Gastroesophageal sphincter (tissue), 3 donors: ENCODE data around the gene BEND7.

Experiments used
- POLR2A ChIP-seq, 2 donors: fragments of 450-650 bp; IDR thresholded peaks; one replicate each; pipeline ENCODE4 v1.6.1; 2017; ENCODE audit warnings: antibody characterized with exemption in 2 of 2, mild to moderate bottlenecking in 2 of 2, moderate library complexity in 1 of 2
- POLR2AphosphoS5 ChIP-seq: sonication (generic); formaldehyde crosslinking; IDR thresholded peaks from one replicate; pipeline ENCODE4 v1.6.1; 2017; ENCODE audit warnings: antibody characterized with exemption
- TF ChIP-seq, protein P1 (sequence below), 4 experiments: fragments of 200-600 bp in 2 of 4; fragments of 450-650 bp in 2 of 4; sonication (generic) in 1 of 4; IDR thresholded peaks; one replicate each; pipeline ENCODE4 v1.5.1; 2017 to 2019; ENCODE audit warnings: antibody characterized with exemption in 4 of 4, mild to moderate bottlenecking in 2 of 4, moderate library complexity in 2 of 4

DNA sequence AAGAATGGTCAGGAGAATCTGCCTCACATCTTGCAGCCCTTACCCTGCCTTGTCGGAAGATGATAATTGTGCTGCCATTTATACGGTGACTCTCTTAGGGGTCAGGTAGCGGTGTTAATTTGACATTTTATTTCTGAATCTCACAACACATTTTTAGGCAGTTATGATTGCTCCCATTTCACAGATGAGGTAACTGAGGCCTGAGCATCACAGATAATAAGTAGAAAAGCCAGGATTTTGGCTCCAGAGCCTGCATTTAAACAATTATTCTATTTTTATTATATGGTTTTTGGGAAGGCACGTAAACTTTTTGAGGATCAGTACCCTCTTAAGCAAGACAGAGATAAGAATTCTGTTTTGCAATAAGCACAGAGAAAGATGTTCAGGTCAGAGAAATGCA lies 103.4 kb downstream of the BEND7 start:
- TF ChIP-seq, protein P1, sequence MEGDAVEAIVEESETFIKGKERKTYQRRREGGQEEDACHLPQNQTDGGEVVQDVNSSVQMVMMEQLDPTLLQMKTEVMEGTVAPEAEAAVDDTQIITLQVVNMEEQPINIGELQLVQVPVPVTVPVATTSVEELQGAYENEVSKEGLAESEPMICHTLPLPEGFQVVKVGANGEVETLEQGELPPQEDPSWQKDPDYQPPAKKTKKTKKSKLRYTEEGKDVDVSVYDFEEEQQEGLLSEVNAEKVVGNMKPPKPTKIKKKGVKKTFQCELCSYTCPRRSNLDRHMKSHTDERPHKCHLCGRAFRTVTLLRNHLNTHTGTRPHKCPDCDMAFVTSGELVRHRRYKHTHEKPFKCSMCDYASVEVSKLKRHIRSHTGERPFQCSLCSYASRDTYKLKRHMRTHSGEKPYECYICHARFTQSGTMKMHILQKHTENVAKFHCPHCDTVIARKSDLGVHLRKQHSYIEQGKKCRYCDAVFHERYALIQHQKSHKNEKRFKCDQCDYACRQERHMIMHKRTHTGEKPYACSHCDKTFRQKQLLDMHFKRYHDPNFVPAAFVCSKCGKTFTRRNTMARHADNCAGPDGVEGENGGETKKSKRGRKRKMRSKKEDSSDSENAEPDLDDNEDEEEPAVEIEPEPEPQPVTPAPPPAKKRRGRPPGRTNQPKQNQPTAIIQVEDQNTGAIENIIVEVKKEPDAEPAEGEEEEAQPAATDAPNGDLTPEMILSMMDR (IDR thresholded peaks at IDR 0.05), result no peak
- TF ChIP-seq POLR2AphosphoS5 (no peak), POLR2A (IDR thresholded peaks at IDR 0.05) (no peak)
